A549 (cell line): ENCODE results near the gene POLR2C. TPM values are rescaled to one million over a fixed set of nuclear protein-coding genes. Genes with fewer than 3 reads are reported as not detected.
A peak's percentile ranks its signal among the peaks of the same experiment; 100 is the strongest.

Experiments
- ATAC-seq, 2 experiments: fragments of 200-7000 bp in 1 of 2; fragments of >200 bp in 1 of 2; cut with Nextera tagmentation in 1 of 2; cut with Tn5 transposase in 1 of 2; 3 replicates each; pipeline versions ENCODE4 v1.8.0 to v1.9.1; 2018 to 2020; ENCODE audit warnings: mild to moderate bottlenecking in 1 of 2, moderate library complexity in 1 of 2
- CTCF ChIA-PET: fragments of 300-600 bp; sonication (Branson Sonifier 250); formaldehyde crosslinking; extraction: SDS; loops from one replicate; lab custom pipeline; 2021; ENCODE audit warnings: antibody characterized with exemption, inconsistent platforms; lab: Yijun Ruan, JAX
- POLR2A ChIA-PET: fragments of 350-600 bp; formaldehyde crosslinking; extraction: SDS; loops from one replicate; lab custom pipeline; 2021; ENCODE audit warnings: antibody characterized with exemption, inconsistent platforms; lab: Yijun Ruan, JAX
- DNase-seq, 2 experiments: peaks; one replicate each; pipeline versions ENCODE4 v3.0.0 to v3.0.0-alpha.2; 2011 to 2016; ENCODE audit warnings: low read depth in 1 of 2, low spot score in 1 of 2
- FAIRE-seq: peaks from 2 replicates; lab custom pipeline; 2011; peaks lifted over from hg19 to GRCh38; lab: Jason Lieb, UNC
- H3K27ac ChIP-seq, 2 experiments: fragments of >200 bp; sonication (Bioruptor Twin); formaldehyde crosslinking; 3 replicates each; pipeline ENCODE4 v1.5.1; 2016 to 2017
- H3K4me1 ChIP-seq: fragments of >200 bp; sonication (Bioruptor Twin); formaldehyde crosslinking; 3 replicates; pipeline ENCODE4 v1.6.1; 2016
- H3K4me2 ChIP-seq: fragments of >200 bp; sonication (Bioruptor Twin); formaldehyde crosslinking; 3 replicates; pipeline ENCODE4 v1.6.1; 2016
- H3K4me3 ChIP-seq: fragments of >200 bp; sonication (Bioruptor Twin); formaldehyde crosslinking; 3 replicates; pipeline ENCODE4 v1.5.1; 2016
- H3K9me3 ChIP-seq: fragments of >200 bp; sonication (Bioruptor Twin); formaldehyde crosslinking; 3 replicates; pipeline ENCODE4 v1.6.1; 2016
- ATOH8 ChIP-seq: fragments of 250-450 bp; sonication (Bioruptor Pico); IDR thresholded peaks from 2 replicates; pipeline ENCODE4 v1.5.0; 2020; ENCODE audit warnings: low read depth, mild to moderate bottlenecking, moderate library complexity
- CBX2 ChIP-seq: fragments of 200-600 bp; sonication (generic); IDR thresholded peaks from 2 replicates; pipeline ENCODE4 v1.6.1; 2016; ENCODE audit warnings: low read depth, mild to moderate bottlenecking, borderline replicate concordance
- CHD2 ChIP-seq: fragments of 150-350 bp; IDR thresholded peaks from 2 replicates; pipeline ENCODE4 v1.6.1; 2014; ENCODE audit warnings: low read length; ENCODE audit not compliant: partially characterized antibody
- CHD4 ChIP-seq: fragments of 200-600 bp; sonication (generic); IDR thresholded peaks from 2 replicates; pipeline ENCODE4 v1.6.1; 2016; ENCODE audit warnings: antibody characterized with exemption, mild to moderate bottlenecking, borderline replicate concordance
- HES2 ChIP-seq: fragments of >200 bp; sonication (Bioruptor Twin); formaldehyde crosslinking; IDR thresholded peaks from 2 replicates; pipeline ENCODE4 v1.6.1; 2016
- HEYL ChIP-seq: fragments of 250-450 bp; sonication (Bioruptor Pico); IDR thresholded peaks from 2 replicates; pipeline ENCODE4 v1.8.0; 2021; ENCODE audit warnings: mild to moderate bottlenecking, moderate library complexity
- HOXA7 ChIP-seq: fragments of 250-450 bp; sonication (Bioruptor Pico); IDR thresholded peaks from 2 replicates; pipeline ENCODE4 v1.5.0; 2020; ENCODE audit warnings: mild to moderate bottlenecking, moderate library complexity
- KDM5A ChIP-seq: fragments of 200-600 bp; sonication (generic); IDR thresholded peaks from 2 replicates; pipeline ENCODE4 v1.6.1; 2016; ENCODE audit warnings: antibody characterized with exemption, mild to moderate bottlenecking
- MAFK ChIP-seq: fragments of 450-650 bp; IDR thresholded peaks from 2 replicates; pipeline ENCODE4 v1.6.1; 2014; ENCODE audit not compliant: partially characterized antibody
- MAZ ChIP-seq: fragments of 150-350 bp; IDR thresholded peaks from 2 replicates; pipeline ENCODE4 v1.6.1; 2014; ENCODE audit warnings: antibody characterized with exemption, low read depth, low read length, borderline replicate concordance
- NPAS2 ChIP-seq: fragments of 250-450 bp; sonication (Bioruptor Pico); IDR thresholded peaks from 2 replicates; pipeline ENCODE4 v1.8.0; 2022; ENCODE audit warnings: mild to moderate bottlenecking, moderate library complexity, borderline replicate concordance
- RFX5 ChIP-seq: fragments of 450-650 bp; IDR thresholded peaks from 2 replicates; pipeline ENCODE4 v1.7.1; 2014; ENCODE audit warnings: antibody characterized with exemption, mild to moderate bottlenecking, moderate library complexity
- ZC3H11A ChIP-seq: fragments of 450-650 bp; IDR thresholded peaks from 2 replicates; pipeline ENCODE4 v1.6.1; 2014; ENCODE audit warnings: antibody characterized with exemption, mild to moderate bottlenecking
- ZFP36 ChIP-seq: fragments of 450-650 bp; IDR thresholded peaks from 2 replicates; pipeline ENCODE4 v1.6.1; 2014; ENCODE audit warnings: borderline replicate concordance; ENCODE audit not compliant: partially characterized antibody
- WGBS: methylation state at CpG from one replicate; pipeline ENCODE4 v1.1.6; 2017; ENCODE audit errors: missing lambda C conversion rate; 5-methylcytosine and 5-hydroxymethylcytosine counted together
- polyA plus RNA-seq, 4 experiments: library from polyadenylated mRNA; depleted of rRNA in 3 of 4; stranded (reverse); fragments of >200 nt; fragmentation: RNase III in 1 of 4; extraction: RNeasy Plus Mini Kit Qiagen cat#74134 plus additional on column Dnase treatment in 1 of 4; gene quantifications; 2 replicates in 3 of 4; 3 replicates in 1 of 4; pipeline ENCODE4 v1.2.3, GENCODE V29; 2011 to 2017
- TF ChIP-seq, protein P1 (sequence below): fragments of 450-650 bp; IDR thresholded peaks from 2 replicates; pipeline ENCODE4 v1.6.1; 2014; ENCODE audit warnings: antibody characterized with exemption
- TF ChIP-seq, protein P2 (sequence below): fragments of 150-350 bp; IDR thresholded peaks from 2 replicates; pipeline ENCODE4 v1.6.1; 2014; ENCODE audit warnings: low read depth, mild to moderate bottlenecking, low read length

Gene POLR2C
- polyA plus RNA-seq, 2 of the 4 experiments (the other 2 are of a cell fraction): 148 to 229 TPM

GRCh38 chr16:57483725-57484514 is 21.4 kb downstream of the POLR2C start:
- FAIRE-seq: no peak
- Histone ChIP-seq H3K4me3 (no peak overlapping the region), H3K27ac (peak overlapping the region in 1 of 2 experiments; percentile 66; a peak in 2 of 6 replicates), H3K9me3 (no peaks in the 10 kb centered on the region), H3K4me1 (peaks cover 67% of the 10 kb centered on the region), H3K4me2 (peak overlapping the region; percentile 100)
- TF ChIP-seq RFX5 (no peak), CHD4 (no peak), ATOH8 (no peak), MAZ (no peak), CHD2 (no peak), HEYL (CRISPR knock-in tag) (no peak), CBX2 (no peak), NPAS2 (CRISPR knock-in tag) (no peak), KDM5A (no peak)
- TF ChIP-seq, protein P1, sequence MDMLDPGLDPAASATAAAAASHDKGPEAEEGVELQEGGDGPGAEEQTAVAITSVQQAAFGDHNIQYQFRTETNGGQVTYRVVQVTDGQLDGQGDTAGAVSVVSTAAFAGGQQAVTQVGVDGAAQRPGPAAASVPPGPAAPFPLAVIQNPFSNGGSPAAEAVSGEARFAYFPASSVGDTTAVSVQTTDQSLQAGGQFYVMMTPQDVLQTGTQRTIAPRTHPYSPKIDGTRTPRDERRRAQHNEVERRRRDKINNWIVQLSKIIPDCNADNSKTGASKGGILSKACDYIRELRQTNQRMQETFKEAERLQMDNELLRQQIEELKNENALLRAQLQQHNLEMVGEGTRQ: no peak
- TF ChIP-seq, protein P2, sequence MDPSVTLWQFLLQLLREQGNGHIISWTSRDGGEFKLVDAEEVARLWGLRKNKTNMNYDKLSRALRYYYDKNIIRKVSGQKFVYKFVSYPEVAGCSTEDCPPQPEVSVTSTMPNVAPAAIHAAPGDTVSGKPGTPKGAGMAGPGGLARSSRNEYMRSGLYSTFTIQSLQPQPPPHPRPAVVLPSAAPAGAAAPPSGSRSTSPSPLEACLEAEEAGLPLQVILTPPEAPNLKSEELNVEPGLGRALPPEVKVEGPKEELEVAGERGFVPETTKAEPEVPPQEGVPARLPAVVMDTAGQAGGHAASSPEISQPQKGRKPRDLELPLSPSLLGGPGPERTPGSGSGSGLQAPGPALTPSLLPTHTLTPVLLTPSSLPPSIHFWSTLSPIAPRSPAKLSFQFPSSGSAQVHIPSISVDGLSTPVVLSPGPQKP: no peak
- ChIA-PET POLR2A (interaction anchor here (1.8 kb wide), 1 partner anchor 22 kb away, joined by 6 read pairs; the partner anchor contains the start of gene POLR2C), CTCF (interaction anchor here (0.6 to 8.9 kb wide), 9 partner anchors 8 to 266 kb away, joined by 3 to 70 read pairs (median 3); partner anchors contain the start of gene POLR2C)
- no peak for ATAC-seq
- WGBS: 90% methylated on average over 19 of the region's 19 CpGs
- no peak for DNase-seq

- H3K4me3 ChIP-seq: no peak overlapping the region; the same call in 2 of the 3 replicates
- WGBS: 96% methylated on average over 8 of the region's 8 CpGs
- CTCF ChIA-PET: interaction anchor here (0.7 to 8.9 kb wide), 6 partner anchors 9 to 46 kb away, joined by 3 to 70 read pairs (median 4); partner anchors contain the start of genes CIAPIN1 and POLR2C
- TF ChIP-seq ZFP36: peak; percentile 76
- no peak for TF ChIP-seq MAFK
- no peak for TF ChIP-seq ZC3H11A
- TF ChIP-seq, all 56 proteins: peak for 1
- peak overlapping the region in 1 of 2 experiments; percentile 94; a peak in 3 of 6 replicates for H3K27ac ChIP-seq
- no peak for FAIRE-seq
- no peaks in the 10 kb centered on the region for H3K9me3 ChIP-seq
- no peak for DNase-seq
- no peak for ATAC-seq
- H3K4me2 ChIP-seq: peak overlapping the region; percentile 100
- POLR2A ChIA-PET: interaction anchor here (1.8 kb wide), 1 partner anchor 22 kb away, joined by 6 read pairs; the partner anchor contains the start of gene POLR2C
- H3K4me1 ChIP-seq: peaks cover 61% of the 10 kb centered on the region
Measured at GRCh38 chr16:57484515-57485005, 22.1 kb downstream of the POLR2C start.

- FAIRE-seq (no peak), DNase-seq (no peak), ATAC-seq (no peak; a peak in 1 of 6 replicates)
- ChIA-PET CTCF (interaction anchor here (0.7 to 8.9 kb wide), 10 partner anchors 9 to 69 kb away, joined by 3 to 70 read pairs (median 4); partner anchors contain the start of genes CIAPIN1 and POLR2C), POLR2A (interaction anchor here (0.7 to 1.8 kb wide), 2 partner anchors 23 to 44 kb away, joined by 3 to 6 read pairs; partner anchors contain the start of gene POLR2C)
- Histone ChIP-seq H3K9me3 (no peaks in the 10 kb centered on the region), H3K4me2 (peak overlapping the region; percentile 100), H3K4me1 (peaks cover 53% of the 10 kb centered on the region), H3K4me3 (peak overlapping the region; percentile 100), H3K27ac (peak overlapping the region; percentile 94 to 98)
- WGBS: 60% methylated on average over 9 of the region's 14 CpGs
- TF ChIP-seq HES2 (no peak), RFX5 (no peak), HOXA7 (CRISPR knock-in tag) (no peak)
- TF ChIP-seq, protein P1: no peak
Measured at GRCh38 chr16:57485091-57485915, 22.8 kb downstream of the POLR2C start.
